SU-DHL-6 (cell line): Measurements from ENCODE around the gene MNX1.

Source experiments
- H2AFZ ChIP-seq: fragments of 200-600 bp; sonication (generic); 2 replicates; pipeline ENCODE4 v1.6.1; 2014; ENCODE audit warnings: low read depth, mild to moderate bottlenecking, moderate library complexity, mixed read lengths, antibody characterized with exemption, low read length; ENCODE audit not compliant: severe bottlenecking
- H3F3A ChIP-seq: fragments of 200-600 bp; shearing (Covaris generic); 2 replicates; pipeline ENCODE4 v1.6.0; 2016; ENCODE audit warnings: antibody characterized with exemption, mild to moderate bottlenecking; ENCODE audit not compliant: insufficient read depth
- H3K27ac ChIP-seq: fragments of 200-600 bp; sonication (generic); 2 replicates; pipeline ENCODE4 v1.5.1; 2016; ENCODE audit warnings: low read depth, mild to moderate bottlenecking, low read length, moderate library complexity, mixed read lengths
- H3K27me3 ChIP-seq: fragments of 200-600 bp; sonication (generic), shearing (Covaris generic); 2 replicates; pipeline ENCODE4 v1.6.0; 2014; ENCODE audit warnings: mild to moderate bottlenecking, low read length
- H3K36me3 ChIP-seq: fragments of 200-600 bp; sonication (generic); 2 replicates; pipeline ENCODE4 v1.6.1; 2014; ENCODE audit warnings: mild to moderate bottlenecking, low read length, mixed read lengths
- H3K4me2 ChIP-seq: fragments of 300-600, 200-600 bp; shearing (Covaris generic), sonication (generic); 2 replicates; pipeline ENCODE4 v1.6.0; 2014; ENCODE audit warnings: low read length, low read depth, mild to moderate bottlenecking; ENCODE audit not compliant: poor library complexity, severe bottlenecking
- H3K4me3 ChIP-seq: fragments of 200-600 bp; sonication (generic); 2 replicates; pipeline ENCODE4 v1.5.1; 2014; ENCODE audit warnings: antibody characterized with exemption, low read length, mild to moderate bottlenecking, mixed read lengths; ENCODE audit not compliant: insufficient read depth, poor library complexity, severe bottlenecking
- H3K79me2 ChIP-seq: fragments of 200-600 bp; sonication (generic); 2 replicates; pipeline ENCODE4 v1.6.1; 2014; ENCODE audit warnings: mild to moderate bottlenecking, low read length, moderate library complexity; ENCODE audit not compliant: insufficient read depth
- H3K9ac ChIP-seq: fragments of 200-600 bp; sonication (generic); 2 replicates; pipeline ENCODE4 v1.7.0; 2014; ENCODE audit warnings: mild to moderate bottlenecking, low read length
- H3K9me2 ChIP-seq: fragments of 200-600 bp; sonication (generic); replicated peaks from 2 replicates; pipeline ENCODE4 v1.6.1; 2014; ENCODE audit warnings: low read length; ENCODE audit not compliant: insufficient read depth
- H3K9me3 ChIP-seq: fragments of 200-600 bp; sonication (generic); 2 replicates; pipeline ENCODE4 v1.6.1; 2014; ENCODE audit warnings: low read length, mixed read lengths; ENCODE audit not compliant: insufficient read depth
- H4K20me1 ChIP-seq: fragments of 200-600 bp; sonication (generic); 2 replicates; pipeline ENCODE4 v1.6.1; 2014; ENCODE audit warnings: low read depth, mild to moderate bottlenecking, antibody characterized with exemption, low read length, moderate library complexity, mixed read lengths
- EZH2phosphoT487 ChIP-seq: fragments of 200-600 bp; sonication (generic), shearing (Covaris generic); conservative IDR thresholded peaks from 2 replicates; pipeline ENCODE4 v1.6.1; 2018; ENCODE audit warnings: mild to moderate bottlenecking, antibody characterized with exemption, low read length, moderate library complexity, mixed read lengths
- TF ChIP-seq, protein P1 (sequence below): fragments of 200-600 bp; sonication (generic); IDR thresholded peaks from one replicate; pipeline ENCODE4 v1.5.1; 2017; ENCODE audit warnings: antibody characterized with exemption, mild to moderate bottlenecking, low read length, moderate library complexity; ENCODE audit not compliant: insufficient read depth, poor library complexity, severe bottlenecking

Gene MNX1

DNA sequence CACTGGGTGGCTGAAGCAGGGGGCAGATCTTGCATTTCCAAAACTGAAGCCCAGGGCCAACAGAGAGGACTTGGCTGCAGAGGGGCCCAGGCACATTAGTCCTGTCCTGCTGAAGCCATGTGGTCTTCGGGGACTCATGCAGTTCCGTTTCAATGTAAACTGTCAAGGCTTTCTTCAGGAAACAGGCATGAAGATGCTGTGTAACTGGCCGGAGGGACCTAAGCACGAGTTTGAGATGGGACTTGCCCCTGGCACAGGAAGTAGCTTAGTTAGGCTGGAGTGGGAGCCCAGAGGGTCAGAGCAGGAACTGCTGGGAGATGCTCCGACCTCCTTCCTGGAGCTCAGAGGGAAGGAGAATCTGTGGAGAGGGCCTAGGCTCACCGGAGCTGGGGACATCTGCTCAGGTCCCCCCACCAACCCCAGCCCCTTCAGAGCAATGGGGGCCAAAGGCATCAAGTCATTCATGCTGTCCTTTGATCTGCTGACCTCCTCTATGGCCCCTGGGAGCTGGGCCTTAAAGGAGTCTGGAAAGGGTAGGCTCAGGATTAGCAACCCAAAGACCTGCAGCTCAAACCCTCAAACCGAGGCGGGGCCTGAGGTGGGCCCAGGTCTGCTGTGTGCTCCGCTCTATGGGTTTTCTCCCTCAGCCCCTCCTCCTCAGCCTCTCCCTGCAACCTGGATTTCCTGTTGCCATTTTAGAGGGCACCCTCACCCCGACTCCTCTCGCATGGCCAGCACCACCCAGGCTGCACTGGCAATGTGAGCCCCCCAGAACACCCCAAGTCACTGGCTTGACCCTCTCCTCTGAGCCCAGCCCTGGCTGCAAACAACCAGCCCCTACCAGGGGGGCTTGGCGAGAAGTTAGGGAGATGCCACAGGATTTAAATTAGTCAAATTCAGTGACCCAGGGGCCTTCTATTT lies 4.4 kb upstream of the MNX1 start:
- no peaks in the 10 kb centered on the region for H3K36me3 ChIP-seq
- H3K4me3 ChIP-seq, result no peak overlapping the region
- no peaks in the 10 kb centered on the region for H3K9me2 ChIP-seq
- no peak overlapping the region for H2AFZ ChIP-seq
- H3K27ac ChIP-seq, result no peak overlapping the region
- H3K79me2 ChIP-seq, result no peaks in the 10 kb centered on the region
- TF ChIP-seq, protein P1, sequence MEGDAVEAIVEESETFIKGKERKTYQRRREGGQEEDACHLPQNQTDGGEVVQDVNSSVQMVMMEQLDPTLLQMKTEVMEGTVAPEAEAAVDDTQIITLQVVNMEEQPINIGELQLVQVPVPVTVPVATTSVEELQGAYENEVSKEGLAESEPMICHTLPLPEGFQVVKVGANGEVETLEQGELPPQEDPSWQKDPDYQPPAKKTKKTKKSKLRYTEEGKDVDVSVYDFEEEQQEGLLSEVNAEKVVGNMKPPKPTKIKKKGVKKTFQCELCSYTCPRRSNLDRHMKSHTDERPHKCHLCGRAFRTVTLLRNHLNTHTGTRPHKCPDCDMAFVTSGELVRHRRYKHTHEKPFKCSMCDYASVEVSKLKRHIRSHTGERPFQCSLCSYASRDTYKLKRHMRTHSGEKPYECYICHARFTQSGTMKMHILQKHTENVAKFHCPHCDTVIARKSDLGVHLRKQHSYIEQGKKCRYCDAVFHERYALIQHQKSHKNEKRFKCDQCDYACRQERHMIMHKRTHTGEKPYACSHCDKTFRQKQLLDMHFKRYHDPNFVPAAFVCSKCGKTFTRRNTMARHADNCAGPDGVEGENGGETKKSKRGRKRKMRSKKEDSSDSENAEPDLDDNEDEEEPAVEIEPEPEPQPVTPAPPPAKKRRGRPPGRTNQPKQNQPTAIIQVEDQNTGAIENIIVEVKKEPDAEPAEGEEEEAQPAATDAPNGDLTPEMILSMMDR, result no peak
- no peak for TF ChIP-seq EZH2phosphoT487
- no peaks in the 10 kb centered on the region for H3F3A ChIP-seq
- no peaks in the 10 kb centered on the region for H3K9me3 ChIP-seq
- no peak overlapping the region for H3K9ac ChIP-seq
- no peaks in the 10 kb centered on the region for H4K20me1 ChIP-seq
- no peaks in the 10 kb centered on the region for H3K27me3 ChIP-seq
- H3K4me2 ChIP-seq, result no peak overlapping the region

- no peak for TF ChIP-seq EZH2phosphoT487
- TF ChIP-seq, protein P1, result no peak
- H3K27me3 ChIP-seq, result no peaks in the 10 kb centered on the region
- H3K9me3 ChIP-seq, result no peaks in the 10 kb centered on the region
- H2AFZ ChIP-seq, result no peak overlapping the region
- no peaks in the 10 kb centered on the region for H3K9me2 ChIP-seq
- H3K27ac ChIP-seq, result no peak overlapping the region
- H3K36me3 ChIP-seq, result no peaks in the 10 kb centered on the region
- no peaks in the 10 kb centered on the region for H3F3A ChIP-seq
- H4K20me1 ChIP-seq, result no peaks in the 10 kb centered on the region
- no peaks in the 10 kb centered on the region for H3K79me2 ChIP-seq
- no peak overlapping the region for H3K4me2 ChIP-seq
- no peak overlapping the region for H3K4me3 ChIP-seq
- no peak overlapping the region for H3K9ac ChIP-seq
Observed at GRCh38 chr7:157013602-157014549, 3.4 kb upstream of the MNX1 start.

GRCh38 chr7:157013101-157013500 lies 2.6 kb upstream of the MNX1 start:
- H3K27me3 ChIP-seq, result no peaks in the 10 kb centered on the region
- H4K20me1 ChIP-seq, result no peaks in the 10 kb centered on the region

More at GRCh38 chr7:157013101-157013500, 2.6 kb upstream of the MNX1 start:
- no peak overlapping the region for H3K27ac ChIP-seq
- H3K9me2 ChIP-seq, result no peaks in the 10 kb centered on the region
- H3K4me3 ChIP-seq, result no peak overlapping the region
- H3K9me3 ChIP-seq, result no peaks in the 10 kb centered on the region
- no peak overlapping the region for H3K9ac ChIP-seq
- H2AFZ ChIP-seq, result no peak overlapping the region
- TF ChIP-seq, protein P1, result no peak
- no peak for TF ChIP-seq EZH2phosphoT487
- H3K4me2 ChIP-seq, result no peak overlapping the region
- no peaks in the 10 kb centered on the region for H3K79me2 ChIP-seq
- H3F3A ChIP-seq, result no peaks in the 10 kb centered on the region
- H3K36me3 ChIP-seq, result no peaks in the 10 kb centered on the region
